ENCODE measurements around the gene SGMS1.

Gene SGMS1

DNA sequence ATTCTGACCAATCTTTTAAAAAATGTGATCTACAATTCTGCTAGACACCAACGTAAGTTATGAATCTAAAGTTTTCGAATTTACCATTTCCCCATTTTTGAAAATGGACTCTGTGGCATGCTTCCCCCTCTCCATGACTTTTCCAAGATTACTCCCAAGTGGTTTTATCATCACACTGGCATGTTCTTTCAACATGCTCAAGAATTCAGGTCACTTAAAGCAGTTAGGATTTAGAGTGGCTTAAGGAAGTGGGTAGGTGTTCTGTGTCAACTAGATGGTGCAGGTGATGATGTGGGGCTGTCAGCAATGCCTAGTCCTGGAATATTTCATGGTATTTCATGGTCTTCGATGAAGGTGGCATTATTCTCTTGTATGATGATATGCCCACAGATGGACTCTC lies 208.5 kb downstream of the SGMS1 start:
- H3K4me1 ChIP-seq (ENCODE audit: control insufficient read depth, low read length): peaks cover 22% of the 10 kb centered on the region
- H3K27ac ChIP-seq (ENCODE audit: low read depth, low read length): no peak overlapping the region
- no peak overlapping the region for H3K4me3 ChIP-seq (ENCODE audit: low read length)
- no peaks in the 10 kb centered on the region for H3K36me3 ChIP-seq (ENCODE audit: control insufficient read depth, low read length)
- no peak overlapping the region for H3K4me2 ChIP-seq (ENCODE audit: low read length)
- no peaks in the 10 kb centered on the region for H3K79me2 ChIP-seq (ENCODE audit: control insufficient read depth, low read length)
- H3F3A ChIP-seq (ENCODE audit: control insufficient read depth, insufficient read depth): no peaks in the 10 kb centered on the region; the same call in 1 of the 2 replicates
- 0 out of 2 replicates have a peak, but pooled peaks cover 3% of the 10 kb centered on the region for H4K20me1 ChIP-seq (ENCODE audit: control insufficient read depth, insufficient read depth, low read depth, low read length)
- TF ChIP-seq EZH2phosphoT487 (IDR thresholded peaks at IDR 0.05; ENCODE audit: borderline replicate concordance, low read length) (no peak), CTCF (IDR thresholded peaks at IDR 0.05; ENCODE audit: low read depth, low read length, poor library complexity, severe bottlenecking) (no peak)
- peaks cover 14% of the 10 kb centered on the region for H3K27me3 ChIP-seq (ENCODE audit: control insufficient read depth, low read length)
- no peaks in the 10 kb centered on the region for H3K9me3 ChIP-seq (ENCODE audit: control insufficient read depth, insufficient read depth, low read length)
- no peaks in the 10 kb centered on the region for H3K9me2 ChIP-seq (replicated peaks; ENCODE audit: control insufficient read depth, low read length)

DNA sequence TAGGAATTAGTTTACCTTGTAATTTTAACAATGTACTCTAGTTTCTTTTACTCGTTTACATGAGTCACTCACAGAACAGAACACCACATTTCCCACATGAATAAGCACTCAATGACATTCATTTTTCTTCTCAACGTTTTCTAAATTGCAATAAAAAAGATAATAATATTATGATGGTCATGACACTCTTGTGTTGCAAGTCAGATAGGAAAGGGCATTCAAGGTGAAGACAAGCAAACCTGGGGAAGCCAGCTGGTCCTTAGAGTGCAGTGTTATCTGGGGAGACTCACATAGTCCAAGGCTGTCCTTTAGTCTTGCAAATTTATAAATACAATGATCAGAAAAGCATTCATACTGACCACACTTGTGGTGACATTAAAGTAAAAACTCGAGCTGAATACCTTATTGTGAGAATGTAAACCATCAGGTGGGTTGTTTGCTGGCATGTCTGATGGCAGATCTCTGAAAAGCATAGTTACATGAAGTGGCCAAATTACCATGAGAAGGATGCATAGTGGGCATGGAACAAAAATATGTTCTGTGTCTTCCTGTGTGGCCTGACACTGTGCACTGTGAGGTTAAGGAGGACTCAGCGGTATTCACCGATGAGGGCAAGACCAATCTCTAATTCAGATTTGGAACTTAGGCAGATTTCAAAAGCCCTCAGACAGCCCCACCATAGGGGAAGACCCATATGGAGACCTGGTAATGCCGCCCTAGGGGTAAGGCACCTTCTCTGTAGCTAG lies 213.5 kb downstream of the SGMS1 start:
- Histone ChIP-seq H3K27me3 (ENCODE audit: control insufficient read depth, low read length) (no peaks in the 10 kb centered on the region), H3K4me1 (ENCODE audit: control insufficient read depth, low read length) (no peaks in the 10 kb centered on the region), H3K27ac (ENCODE audit: low read depth, low read length) (no peak overlapping the region), H4K20me1 (ENCODE audit: control insufficient read depth, insufficient read depth, low read depth, low read length) (no peaks in the 10 kb centered on the region), H3K4me2 (ENCODE audit: low read length) (no peak overlapping the region), H3F3A (ENCODE audit: control insufficient read depth, insufficient read depth) (no peaks in the 10 kb centered on the region), H3K79me2 (ENCODE audit: control insufficient read depth, low read length) (no peaks in the 10 kb centered on the region), H3K9me3 (ENCODE audit: control insufficient read depth, insufficient read depth, low read length) (0 out of 2 replicates have a peak, but pooled peaks cover 3% of the 10 kb centered on the region), H3K9me2 (replicated peaks; ENCODE audit: control insufficient read depth, low read length) (no peaks in the 10 kb centered on the region), H3K36me3 (ENCODE audit: control insufficient read depth, low read length) (no peaks in the 10 kb centered on the region), H3K4me3 (ENCODE audit: low read length) (no peak overlapping the region)
- no peak for TF ChIP-seq EZH2phosphoT487 (IDR thresholded peaks at IDR 0.05; ENCODE audit: borderline replicate concordance, low read length)
- no peak for TF ChIP-seq CTCF (IDR thresholded peaks at IDR 0.05; ENCODE audit: low read depth, low read length, poor library complexity, severe bottlenecking)

GRCh38 chr10:50407076-50407801 lies 216.5 kb downstream of the SGMS1 start:
- no peak for TF ChIP-seq CTCF (IDR thresholded peaks at IDR 0.05; ENCODE audit: low read depth, low read length, poor library complexity, severe bottlenecking)
- TF ChIP-seq EZH2phosphoT487 (IDR thresholded peaks at IDR 0.05; ENCODE audit: borderline replicate concordance, low read length): no peak
- H3K9me3 ChIP-seq (ENCODE audit: control insufficient read depth, insufficient read depth, low read length): 0 out of 2 replicates have a peak, but pooled peaks cover 3% of the 10 kb centered on the region
- no peaks in the 10 kb centered on the region for H3K27me3 ChIP-seq (ENCODE audit: control insufficient read depth, low read length)
- no peaks in the 10 kb centered on the region for H3F3A ChIP-seq (ENCODE audit: control insufficient read depth, insufficient read depth)
- H3K4me3 ChIP-seq (ENCODE audit: low read length): no peak overlapping the region
- H3K4me2 ChIP-seq (ENCODE audit: low read length): no peak overlapping the region
- no peaks in the 10 kb centered on the region for H3K4me1 ChIP-seq (ENCODE audit: control insufficient read depth, low read length)
- no peak overlapping the region for H3K27ac ChIP-seq (ENCODE audit: low read depth, low read length)
- H3K9me2 ChIP-seq (replicated peaks; ENCODE audit: control insufficient read depth, low read length): no peaks in the 10 kb centered on the region
- no peaks in the 10 kb centered on the region for H3K79me2 ChIP-seq (ENCODE audit: control insufficient read depth, low read length)
- H4K20me1 ChIP-seq (ENCODE audit: control insufficient read depth, insufficient read depth, low read depth, low read length): no peaks in the 10 kb centered on the region
- no peaks in the 10 kb centered on the region for H3K36me3 ChIP-seq (ENCODE audit: control insufficient read depth, low read length)

Data from DOHH2 (cell line).